HG03378 (cell line): ENCODE data around the gene UBR1.
"Not testable (repeated sequence)": the region's sequence is repeated elsewhere in the genome, so short reads cannot be mapped to it uniquely, and the experiment has no call there.

Experiments used
- ATAC-seq: cut with Tn5 transposase; IDR thresholded peaks from one replicate; pipeline ENCODE4 v1.9.1; 2021; ENCODE audit warnings: mild to moderate bottlenecking, moderate library complexity; ENCODE audit not compliant: unreplicated experiment

Gene UBR1

GRCh38 chr15:42919308-42919707, 186.5 kb downstream of the UBR1 start:
- ATAC-seq: no peak

- ATAC-seq: no peak
These were observed 187.8 kb downstream of the UBR1 start for GRCh38 chr15:42918047-42918446.

- no peak for ATAC-seq
These were observed 190.1 kb downstream of the UBR1 start for GRCh38 chr15:42915654-42916315.

- ATAC-seq: no peak
These were observed 190.9 kb downstream of the UBR1 start for GRCh38 chr15:42914728-42915497.

- no peak for ATAC-seq
These were observed 194.7 kb downstream of the UBR1 start for GRCh38 chr15:42911058-42911592.

GRCh38 chr15:42908538-42908937, 197.3 kb downstream of the UBR1 start:
- no peak for ATAC-seq

- no peak for ATAC-seq
These were observed 202.2 kb downstream of the UBR1 start for GRCh38 chr15:42903388-42904324.

- not testable (repeated sequence) for ATAC-seq
These were observed 211.9 kb downstream of the UBR1 start for GRCh38 chr15:42893911-42894310.
